HepG2 (cell line): ENCODE data around the gene GLIS2. TPM values are rescaled to one million over a fixed set of nuclear protein-coding genes. Genes with fewer than 3 reads are reported as not detected.

ENCODE experiments used
- HNRNPK ChIP-seq: fragments of 200-400 bp; formaldehyde crosslinking; IDR thresholded peaks from 2 replicates; pipeline ENCODE4 v1.6.1; 2018; ENCODE audit warnings: low read length, low read depth, moderate library complexity, mild to moderate bottlenecking; ENCODE audit not compliant: poor library complexity, severe bottlenecking
- MED13 ChIP-seq: sonication (generic); formaldehyde crosslinking; IDR thresholded peaks from 2 replicates; pipeline ENCODE4 v1.5.0; 2020; ENCODE audit warnings: missing genetic modification reagents
- MEF2D ChIP-seq: sonication (generic); formaldehyde crosslinking; IDR thresholded peaks from 2 replicates; pipeline ENCODE4 v1.5.1; 2020; ENCODE audit warnings: mild to moderate bottlenecking, missing genetic modification reagents
- REST ChIP-seq, 2 experiments: IDR thresholded peaks; 2 replicates each; pipeline ENCODE4 v1.6.1; 2011 to 2012; ENCODE audit warnings: low read length in 2 of 2, borderline replicate concordance in 1 of 2, low read depth in 1 of 2, mild to moderate bottlenecking in 1 of 2, moderate library complexity in 1 of 2
- SP1 ChIP-seq, 2 experiments: fragments of 450-650 bp in 1 of 2; sonication (generic) in 1 of 2; formaldehyde crosslinking in 1 of 2; IDR thresholded peaks; 2 replicates each; pipeline versions ENCODE4 v1.4.0 to v1.6.1; 2016 to 2020; ENCODE audit warnings: missing genetic modification reagents in 1 of 2
- ZNF143 ChIP-seq: sonication (generic); formaldehyde crosslinking; IDR thresholded peaks from 2 replicates; pipeline ENCODE4 v1.4.0; 2020; ENCODE audit warnings: missing genetic modification reagents
- ZNF343 ChIP-seq: sonication (generic); formaldehyde crosslinking; IDR thresholded peaks from 2 replicates; pipeline ENCODE4 v1.4.0; 2020; ENCODE audit warnings: mild to moderate bottlenecking, missing genetic modification reagents
- ZNF432 ChIP-seq: sonication (generic); formaldehyde crosslinking; IDR thresholded peaks from 2 replicates; pipeline ENCODE4 v1.5.0; 2020; ENCODE audit warnings: missing genetic modification reagents, mild to moderate bottlenecking, borderline replicate concordance
- ZNF770 ChIP-seq: sonication (generic); formaldehyde crosslinking; IDR thresholded peaks from 2 replicates; pipeline ENCODE4 v1.5.0; 2020; ENCODE audit warnings: mild to moderate bottlenecking, missing genetic modification reagents
- polyA plus RNA-seq, 8 experiments: library from polyadenylated mRNA; depleted of rRNA in 3 of 8; stranded (reverse) in 7 of 8; unstranded in 1 of 8; fragments of >200 nt; fragmentation: Illumina TruSeq in 4 of 8; extraction: Trizol in 4 of 8; gene quantifications; 2 replicates each; pipeline versions ENCODE4 v1.2.1 to v1.2.3, GENCODE V29; 2011 to 2016; ENCODE audit warnings: low read depth in 4 of 8, missing spikeins in 1 of 8, mixed read lengths in 1 of 8; ENCODE audit not compliant: insufficient read depth in 1 of 8
- total RNA-seq, 5 experiments: library from RNA; depleted of rRNA; stranded (reverse); fragments of >200 nt; fragmentation: Illumina TruSeq; extraction: Trizol; gene quantifications; 2 replicates each; pipeline ENCODE4 v1.2.3, GENCODE V29; 2016; ENCODE audit warnings: low read depth in 1 of 5
- TF ChIP-seq, protein P1 (sequence below): fragments of 450-650 bp; IDR thresholded peaks from 2 replicates; pipeline ENCODE4 v1.6.1; 2017; ENCODE audit warnings: mild to moderate bottlenecking
- TF ChIP-seq, protein P2 (sequence below): IDR thresholded peaks from 2 replicates; pipeline ENCODE4 v1.6.1; 2016; ENCODE audit warnings: low read depth, control low read depth
- TF ChIP-seq, protein P3 (sequence below): sonication (generic); formaldehyde crosslinking; IDR thresholded peaks from 2 replicates; pipeline ENCODE4 v1.4.0; 2020; ENCODE audit warnings: missing genetic modification reagents

GLIS2 gene
- total and polyA plus RNA-seq, 2 of the 13 experiments (the other 11 are each of a cell fraction or from before 2014, with no cell fraction given) = 0.28 to 0.29 TPM

- TF ChIP-seq, protein P1, sequence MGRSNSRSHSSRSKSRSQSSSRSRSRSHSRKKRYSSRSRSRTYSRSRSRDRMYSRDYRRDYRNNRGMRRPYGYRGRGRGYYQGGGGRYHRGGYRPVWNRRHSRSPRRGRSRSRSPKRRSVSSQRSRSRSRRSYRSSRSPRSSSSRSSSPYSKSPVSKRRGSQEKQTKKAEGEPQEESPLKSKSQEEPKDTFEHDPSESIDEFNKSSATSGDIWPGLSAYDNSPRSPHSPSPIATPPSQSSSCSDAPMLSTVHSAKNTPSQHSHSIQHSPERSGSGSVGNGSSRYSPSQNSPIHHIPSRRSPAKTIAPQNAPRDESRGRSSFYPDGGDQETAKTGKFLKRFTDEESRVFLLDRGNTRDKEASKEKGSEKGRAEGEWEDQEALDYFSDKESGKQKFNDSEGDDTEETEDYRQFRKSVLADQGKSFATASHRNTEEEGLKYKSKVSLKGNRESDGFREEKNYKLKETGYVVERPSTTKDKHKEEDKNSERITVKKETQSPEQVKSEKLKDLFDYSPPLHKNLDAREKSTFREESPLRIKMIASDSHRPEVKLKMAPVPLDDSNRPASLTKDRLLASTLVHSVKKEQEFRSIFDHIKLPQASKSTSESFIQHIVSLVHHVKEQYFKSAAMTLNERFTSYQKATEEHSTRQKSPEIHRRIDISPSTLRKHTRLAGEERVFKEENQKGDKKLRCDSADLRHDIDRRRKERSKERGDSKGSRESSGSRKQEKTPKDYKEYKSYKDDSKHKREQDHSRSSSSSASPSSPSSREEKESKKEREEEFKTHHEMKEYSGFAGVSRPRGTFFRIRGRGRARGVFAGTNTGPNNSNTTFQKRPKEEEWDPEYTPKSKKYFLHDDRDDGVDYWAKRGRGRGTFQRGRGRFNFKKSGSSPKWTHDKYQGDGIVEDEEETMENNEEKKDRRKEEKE = no peak
- TF ChIP-seq MEF2D (CRISPR knock-in tag) = no peak
- no peak for TF ChIP-seq ZNF143 (CRISPR knock-in tag)
- no peak for TF ChIP-seq SP1 (IDR thresholded peaks at IDR 0.05)
- TF ChIP-seq SP1 (CRISPR knock-in tag; IDR thresholded peaks at IDR 0.05) = peak; percentile 34
- no peak for TF ChIP-seq HNRNPK
- TF ChIP-seq, protein P2, sequence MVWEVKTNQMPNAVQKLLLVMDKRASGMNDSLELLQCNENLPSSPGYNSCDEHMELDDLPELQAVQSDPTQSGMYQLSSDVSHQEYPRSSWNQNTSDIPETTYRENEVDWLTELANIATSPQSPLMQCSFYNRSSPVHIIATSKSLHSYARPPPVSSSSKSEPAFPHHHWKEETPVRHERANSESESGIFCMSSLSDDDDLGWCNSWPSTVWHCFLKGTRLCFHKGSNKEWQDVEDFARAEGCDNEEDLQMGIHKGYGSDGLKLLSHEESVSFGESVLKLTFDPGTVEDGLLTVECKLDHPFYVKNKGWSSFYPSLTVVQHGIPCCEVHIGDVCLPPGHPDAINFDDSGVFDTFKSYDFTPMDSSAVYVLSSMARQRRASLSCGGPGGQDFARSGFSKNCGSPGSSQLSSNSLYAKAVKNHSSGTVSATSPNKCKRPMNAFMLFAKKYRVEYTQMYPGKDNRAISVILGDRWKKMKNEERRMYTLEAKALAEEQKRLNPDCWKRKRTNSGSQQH (CRISPR knock-in tag) = no peak
- no peak for TF ChIP-seq ZNF770
- no peak for TF ChIP-seq ZNF343
- TF ChIP-seq MED13 (CRISPR knock-in tag) = no peak
- TF ChIP-seq, protein P3, sequence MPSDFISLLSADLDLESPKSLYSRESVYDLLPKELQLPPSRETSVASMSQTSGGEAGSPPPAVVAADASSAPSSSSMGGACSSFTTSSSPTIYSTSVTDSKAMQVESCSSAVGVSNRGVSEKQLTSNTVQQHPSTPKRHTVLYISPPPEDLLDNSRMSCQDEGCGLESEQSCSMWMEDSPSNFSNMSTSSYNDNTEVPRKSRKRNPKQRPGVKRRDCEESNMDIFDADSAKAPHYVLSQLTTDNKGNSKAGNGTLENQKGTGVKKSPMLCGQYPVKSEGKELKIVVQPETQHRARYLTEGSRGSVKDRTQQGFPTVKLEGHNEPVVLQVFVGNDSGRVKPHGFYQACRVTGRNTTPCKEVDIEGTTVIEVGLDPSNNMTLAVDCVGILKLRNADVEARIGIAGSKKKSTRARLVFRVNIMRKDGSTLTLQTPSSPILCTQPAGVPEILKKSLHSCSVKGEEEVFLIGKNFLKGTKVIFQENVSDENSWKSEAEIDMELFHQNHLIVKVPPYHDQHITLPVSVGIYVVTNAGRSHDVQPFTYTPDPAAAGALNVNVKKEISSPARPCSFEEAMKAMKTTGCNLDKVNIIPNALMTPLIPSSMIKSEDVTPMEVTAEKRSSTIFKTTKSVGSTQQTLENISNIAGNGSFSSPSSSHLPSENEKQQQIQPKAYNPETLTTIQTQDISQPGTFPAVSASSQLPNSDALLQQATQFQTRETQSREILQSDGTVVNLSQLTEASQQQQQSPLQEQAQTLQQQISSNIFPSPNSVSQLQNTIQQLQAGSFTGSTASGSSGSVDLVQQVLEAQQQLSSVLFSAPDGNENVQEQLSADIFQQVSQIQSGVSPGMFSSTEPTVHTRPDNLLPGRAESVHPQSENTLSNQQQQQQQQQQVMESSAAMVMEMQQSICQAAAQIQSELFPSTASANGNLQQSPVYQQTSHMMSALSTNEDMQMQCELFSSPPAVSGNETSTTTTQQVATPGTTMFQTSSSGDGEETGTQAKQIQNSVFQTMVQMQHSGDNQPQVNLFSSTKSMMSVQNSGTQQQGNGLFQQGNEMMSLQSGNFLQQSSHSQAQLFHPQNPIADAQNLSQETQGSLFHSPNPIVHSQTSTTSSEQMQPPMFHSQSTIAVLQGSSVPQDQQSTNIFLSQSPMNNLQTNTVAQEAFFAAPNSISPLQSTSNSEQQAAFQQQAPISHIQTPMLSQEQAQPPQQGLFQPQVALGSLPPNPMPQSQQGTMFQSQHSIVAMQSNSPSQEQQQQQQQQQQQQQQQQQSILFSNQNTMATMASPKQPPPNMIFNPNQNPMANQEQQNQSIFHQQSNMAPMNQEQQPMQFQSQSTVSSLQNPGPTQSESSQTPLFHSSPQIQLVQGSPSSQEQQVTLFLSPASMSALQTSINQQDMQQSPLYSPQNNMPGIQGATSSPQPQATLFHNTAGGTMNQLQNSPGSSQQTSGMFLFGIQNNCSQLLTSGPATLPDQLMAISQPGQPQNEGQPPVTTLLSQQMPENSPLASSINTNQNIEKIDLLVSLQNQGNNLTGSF (CRISPR knock-in tag) = no peak
- TF ChIP-seq REST (IDR thresholded peaks at IDR 0.05; ENCODE audit: borderline replicate concordance in 1 of 2, low read depth in 1 of 2, low read length in 2 of 2) = no peak
- no peak for TF ChIP-seq ZNF432 (CRISPR knock-in tag)
These were observed 8.4 kb upstream of the GLIS2 start (continued) for GRCh38 chr16:4307215-4308037.
